Activated CD8-positive, alpha-beta memory T cell treated with anti-CD3 and anti-CD28 coated beads for 48 hours (primary cell): ENCODE results near the gene AUTS2.

ENCODE experiments used
- DNase-seq, 3 experiments: peaks; one replicate each; pipeline ENCODE4 v3.0.0-alpha.2; 2020; ENCODE audit warnings: low read depth in 2 of 3, low spot score in 2 of 3

Gene AUTS2

GRCh38 chr7:69813637-69814240, 215.5 kb downstream of the AUTS2 start:
- DNase-seq, result no peak

- no peak for DNase-seq
Observed at GRCh38 chr7:69814421-69814962, 216.2 kb downstream of the AUTS2 start.

DNA sequence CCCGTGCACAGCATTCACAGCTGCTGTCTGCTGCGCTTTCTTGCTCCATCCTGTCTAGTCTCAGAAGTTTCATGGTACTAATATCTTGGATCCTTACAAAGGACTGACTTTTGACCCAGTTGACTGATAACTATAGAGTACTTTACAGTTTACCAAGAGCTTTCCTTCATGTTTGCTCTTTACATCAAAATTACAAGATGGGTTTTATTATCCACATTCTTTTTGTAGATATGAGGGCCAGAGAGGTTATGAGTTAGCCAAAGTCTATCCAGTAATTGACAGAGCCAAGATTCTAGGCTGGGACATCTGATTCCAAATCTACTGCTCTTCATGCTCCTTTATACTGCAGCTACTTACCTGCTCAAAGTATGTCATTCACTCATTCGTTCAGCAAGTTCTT, 218.2 kb downstream of the AUTS2 start:
- DNase-seq, result no peak

DNA sequence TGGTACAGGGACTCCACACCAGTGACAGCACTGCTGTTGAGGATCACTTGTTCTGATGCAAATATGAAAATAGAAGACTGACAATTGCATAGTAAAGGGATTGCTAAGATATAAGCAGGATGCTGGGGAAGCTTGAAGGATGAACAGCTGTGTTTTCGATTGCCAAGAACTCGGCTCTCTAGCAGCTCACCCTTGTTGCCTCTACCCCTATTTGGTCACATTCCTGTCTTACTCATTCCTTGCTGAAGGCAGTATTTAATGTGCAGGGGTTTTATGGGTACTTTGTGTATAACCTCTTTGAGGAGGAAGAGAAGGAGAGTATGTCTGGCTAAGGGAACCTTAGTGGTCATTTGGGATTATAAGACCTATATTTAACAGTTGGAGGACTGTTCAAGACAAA, 218.8 kb downstream of the AUTS2 start:
- no peak for DNase-seq

- DNase-seq, result no peak
Observed at GRCh38 chr7:69817841-69818635, 219.8 kb downstream of the AUTS2 start.

DNA sequence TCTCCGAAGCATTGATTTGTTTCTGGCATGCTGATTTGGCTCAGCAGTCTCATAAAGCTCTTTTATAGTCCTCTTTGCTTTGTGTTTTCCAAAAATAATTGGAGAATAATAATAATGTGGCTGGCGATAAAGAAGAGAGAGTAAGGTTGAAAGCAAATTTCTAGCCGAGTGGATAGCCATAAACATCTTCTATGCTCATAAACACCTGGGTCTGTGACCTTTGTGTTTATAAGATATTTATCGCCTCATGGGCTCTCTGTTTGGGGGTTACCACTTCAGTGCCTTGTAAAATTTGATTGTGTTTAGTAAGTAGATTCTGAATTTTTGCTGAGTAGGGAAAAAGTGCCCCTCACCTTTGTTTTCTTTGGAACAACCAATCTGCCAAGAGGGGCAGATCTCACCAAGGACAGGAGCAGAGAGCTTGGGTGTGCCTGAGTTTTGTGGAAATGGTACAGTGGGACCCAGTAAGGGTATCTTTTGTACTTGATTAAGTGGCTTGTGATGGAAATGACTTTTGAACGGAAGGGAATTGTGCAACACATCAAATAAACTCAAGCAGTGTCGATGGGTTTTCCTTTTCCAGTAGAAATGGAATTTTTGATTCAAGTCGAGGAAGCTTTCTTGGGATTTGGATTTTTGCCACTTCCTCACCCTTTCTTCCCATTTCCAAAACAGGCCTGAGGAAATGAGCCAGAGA, 220.5 kb downstream of the AUTS2 start:
- DNase-seq, result no peak

DNA sequence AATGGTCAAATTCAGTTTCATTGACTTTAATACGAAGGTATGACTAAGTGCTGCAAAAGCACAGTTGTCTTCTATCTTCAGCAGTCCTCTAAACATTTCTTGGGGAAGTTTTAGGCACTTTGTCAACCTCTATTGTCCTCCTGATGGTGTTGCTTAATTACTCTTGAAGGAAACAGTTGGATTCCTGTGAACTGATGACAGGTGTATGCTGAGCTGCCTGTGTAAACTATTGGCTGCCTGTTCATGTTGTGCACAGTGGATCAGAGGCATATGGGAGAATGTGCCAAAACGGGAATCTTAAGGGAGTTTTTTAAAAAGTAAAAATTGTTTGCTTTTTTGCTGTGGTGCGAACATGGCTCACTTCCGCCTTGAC, 221.0 kb downstream of the AUTS2 start:
- DNase-seq, result no peak

DNA sequence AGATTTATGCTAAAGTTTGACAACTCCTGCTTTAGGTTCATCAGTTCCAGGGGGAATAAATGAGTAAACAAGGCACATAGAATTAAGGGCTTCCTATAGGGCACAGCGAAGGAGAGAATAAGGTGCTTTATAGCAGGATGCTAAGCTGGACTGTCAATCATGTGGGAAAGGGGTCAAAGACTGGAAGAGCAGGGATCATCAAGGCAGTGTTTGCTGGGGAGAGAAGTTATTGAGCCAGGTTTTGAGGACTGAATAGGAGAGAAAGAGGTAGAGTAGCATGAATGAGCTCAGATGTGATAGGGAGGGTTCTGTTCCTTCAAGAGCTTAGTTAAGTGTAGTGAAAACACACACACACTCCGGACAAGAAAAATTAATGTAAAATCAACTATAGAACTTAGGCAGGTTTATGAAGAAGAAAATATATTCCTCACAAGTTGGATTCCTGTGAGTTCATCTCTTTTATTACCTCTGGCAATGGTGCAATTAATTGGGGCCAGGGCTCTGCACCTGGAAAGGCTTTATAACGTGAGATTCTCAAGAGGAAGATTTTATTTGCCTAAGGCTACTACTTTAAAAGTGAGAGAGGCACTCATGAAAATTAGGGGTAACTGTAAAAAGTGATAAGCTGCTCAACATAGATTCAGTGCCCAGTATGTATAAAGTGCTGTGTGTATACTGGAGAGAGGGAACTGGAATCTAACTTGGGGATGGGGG, 222.4 kb downstream of the AUTS2 start:
- no peak for DNase-seq

DNA sequence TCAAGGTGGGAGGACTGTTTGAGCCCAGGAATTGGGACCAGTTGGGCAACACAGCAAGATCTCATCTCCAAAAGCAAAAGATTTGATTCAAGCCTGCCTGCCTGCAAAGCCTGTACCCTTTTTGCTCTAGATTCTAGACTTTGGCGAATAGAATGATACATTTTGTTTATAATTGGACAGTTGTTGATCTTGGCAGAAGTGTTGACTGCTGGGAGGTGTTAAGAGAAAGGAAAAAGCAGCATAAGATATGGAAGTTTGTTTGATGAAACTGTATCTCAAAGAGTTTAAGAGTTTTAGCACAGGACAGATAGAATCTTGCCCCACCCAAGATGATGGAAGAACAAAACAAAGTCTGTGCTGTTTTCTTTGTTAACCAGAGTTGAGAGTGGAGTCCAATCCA, 224.1 kb downstream of the AUTS2 start:
- DNase-seq, result no peak

DNA sequence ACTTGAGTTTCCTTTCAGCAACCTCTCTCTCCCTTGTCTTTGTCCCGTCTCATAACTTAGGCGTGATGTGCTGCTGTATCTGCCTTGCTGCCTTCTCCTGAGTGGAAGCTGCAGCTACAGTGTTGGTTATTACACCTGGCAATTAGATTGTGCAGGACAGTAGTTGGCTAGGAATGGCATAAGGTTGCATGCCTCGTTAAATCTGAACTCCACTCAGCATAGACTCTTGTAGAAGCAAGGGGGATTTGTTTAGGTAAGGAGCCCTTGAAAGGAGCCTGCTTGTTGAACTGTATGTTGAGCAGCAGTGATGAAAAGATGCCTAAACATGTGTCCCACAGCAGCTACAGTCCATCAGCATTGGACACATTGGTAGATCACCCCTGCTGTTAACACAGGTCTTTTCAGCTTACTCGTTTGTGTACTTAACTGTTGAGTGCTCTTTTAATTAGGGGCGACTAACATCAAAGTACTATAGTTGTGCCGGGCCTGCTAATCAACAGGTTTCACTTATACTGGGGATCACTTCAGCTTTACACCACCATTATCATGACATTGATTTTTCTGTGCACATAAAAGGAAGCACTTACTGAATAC, 225.0 kb downstream of the AUTS2 start:
- no peak for DNase-seq

GRCh38 chr7:69825113-69825972, 227.1 kb downstream of the AUTS2 start:
- no peak for DNase-seq

DNA sequence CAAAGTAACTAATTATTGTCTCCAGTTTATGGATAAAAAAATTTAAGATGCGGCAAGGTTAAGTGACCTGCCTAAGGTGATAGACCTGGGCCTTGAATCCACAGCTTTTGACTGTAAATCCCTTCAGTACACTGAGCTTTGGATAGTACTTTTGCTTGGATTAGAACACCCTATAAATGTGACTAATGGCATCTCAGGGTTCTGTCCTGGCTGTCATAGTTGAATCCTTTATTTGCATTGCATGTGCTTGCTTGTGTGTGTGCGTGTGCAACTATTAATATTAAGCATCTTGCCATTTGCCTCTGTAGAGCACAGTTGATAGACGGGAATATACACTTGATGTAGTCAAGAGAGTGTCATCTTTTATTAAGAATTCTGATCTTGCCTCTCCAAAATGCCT, 228.0 kb downstream of the AUTS2 start:
- no peak for DNase-seq

DNA sequence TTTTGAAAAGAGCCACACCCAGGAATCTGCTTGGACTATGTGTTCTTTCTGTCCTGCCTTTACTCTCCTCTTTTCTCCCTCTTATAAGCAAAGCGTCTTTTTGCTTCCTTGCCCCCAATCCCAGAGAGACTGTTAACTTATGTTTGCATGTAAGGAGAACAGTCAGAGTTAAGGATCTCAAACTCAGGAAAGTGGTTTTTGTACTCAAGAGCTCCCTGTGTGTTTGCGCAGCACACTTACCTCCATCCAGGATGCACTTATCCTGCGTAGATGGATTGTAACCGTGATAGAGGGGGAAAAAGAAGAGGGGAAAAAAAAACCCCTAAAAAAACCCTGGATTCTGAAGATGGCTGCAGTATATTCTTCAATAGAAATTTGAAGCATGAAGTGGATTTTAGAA, 228.9 kb downstream of the AUTS2 start:
- DNase-seq, result no peak

- DNase-seq, result no peak
Observed at GRCh38 chr7:69827558-69827957, 229.3 kb downstream of the AUTS2 start.

DNA sequence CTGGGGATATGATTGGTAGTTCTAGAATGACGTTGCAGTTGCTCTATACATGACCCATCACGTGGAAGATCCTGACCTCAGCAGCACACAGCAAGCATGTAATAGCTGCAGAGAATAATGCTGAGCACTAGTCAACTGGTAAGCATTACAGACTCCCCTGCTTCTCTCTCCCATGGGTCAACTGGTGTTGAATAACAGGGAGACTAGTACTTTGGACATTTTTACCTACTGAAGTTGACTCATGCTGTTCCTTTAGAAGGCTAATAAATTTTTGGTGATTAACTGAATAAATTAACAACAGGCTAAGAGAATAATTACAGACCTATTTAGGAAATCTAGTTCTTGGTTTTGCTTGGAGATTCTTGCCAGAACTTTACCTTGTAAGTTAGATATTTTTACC, 234.1 kb downstream of the AUTS2 start:
- DNase-seq, result no peak

DNA sequence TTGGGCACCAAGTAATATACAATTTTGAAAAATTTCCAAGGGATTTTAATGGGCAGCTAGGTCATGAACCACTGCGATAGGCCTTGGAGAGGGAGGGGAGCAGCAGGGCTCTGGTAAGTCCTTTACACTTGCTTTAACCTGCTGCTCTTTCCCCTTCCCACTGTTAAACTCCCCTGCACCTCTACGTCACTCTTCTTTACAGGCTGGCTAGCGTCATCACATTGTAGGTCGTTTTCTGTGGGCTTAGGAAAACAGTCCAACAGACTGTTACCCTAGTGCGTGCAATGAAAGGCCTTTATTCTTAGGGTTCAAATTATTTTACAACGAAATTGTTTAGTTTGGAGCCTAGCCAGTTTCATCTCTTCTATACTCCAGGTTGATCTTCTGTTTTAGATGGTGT, 235.7 kb downstream of the AUTS2 start:
- no peak for DNase-seq

DNA sequence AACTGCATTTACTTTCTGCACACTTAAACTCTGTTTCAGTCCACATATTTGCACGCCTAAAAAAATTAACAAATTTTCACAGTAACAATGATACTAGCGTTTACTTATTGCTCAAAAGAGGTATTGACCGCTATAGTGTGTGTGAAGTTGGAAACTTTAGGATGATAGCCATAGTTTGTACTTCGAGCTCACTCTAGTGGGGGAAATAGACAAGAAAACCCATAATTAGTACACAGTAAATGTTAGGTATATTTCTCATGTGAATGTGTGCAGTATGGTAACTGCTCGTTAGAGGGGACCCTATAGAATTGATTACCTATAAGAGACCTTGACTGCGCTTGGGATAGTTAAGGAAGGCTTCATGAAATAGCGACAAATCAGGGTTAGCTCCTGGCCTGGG, 238.4 kb downstream of the AUTS2 start:
- no peak for DNase-seq

DNA sequence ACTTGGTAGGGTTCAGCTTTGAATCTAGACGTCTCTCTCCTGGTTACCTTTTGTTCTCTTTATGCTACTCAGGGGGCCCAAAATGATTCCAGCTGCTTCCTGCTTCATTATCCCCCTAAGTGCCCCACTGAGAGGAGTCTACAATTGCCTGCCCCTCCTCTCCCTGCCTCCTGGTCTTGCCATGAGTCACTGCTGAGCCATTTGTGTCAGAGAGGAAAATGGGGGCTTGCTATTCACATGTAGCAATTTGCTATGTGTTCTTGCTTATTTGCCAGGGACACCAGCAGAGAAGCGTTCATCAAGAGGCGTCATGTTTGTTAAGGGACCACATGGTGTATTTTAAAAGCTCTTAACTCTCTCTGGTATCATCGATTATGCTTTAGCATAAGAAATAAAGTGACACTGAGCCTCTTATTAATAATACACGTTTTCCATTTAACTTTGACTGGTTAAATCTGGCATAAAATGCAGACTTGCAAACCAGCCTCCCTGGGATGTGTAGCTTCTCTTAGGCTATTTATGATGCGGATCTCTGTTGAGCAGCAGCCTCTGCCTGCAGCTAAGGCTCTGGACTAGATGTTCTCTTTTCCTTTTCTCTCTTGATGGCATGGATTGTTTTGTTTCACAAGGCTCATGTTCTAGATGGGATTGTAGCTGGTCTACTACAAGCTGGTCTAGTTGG, 239.3 kb downstream of the AUTS2 start:
- no peak for DNase-seq

- no peak for DNase-seq
Observed at GRCh38 chr7:69839782-69840181, 241.5 kb downstream of the AUTS2 start.

GRCh38 chr7:69840248-69840647, 242.0 kb downstream of the AUTS2 start:
- DNase-seq, result no peak
